H9 (cell line): ENCODE measurements around the gene MED9. TPM values are rescaled to one million over a fixed set of nuclear protein-coding genes. Genes with fewer than 3 reads are reported as not detected.

Source experiments
- DNase-seq: peaks from one replicate; pipeline ENCODE4 v3.0.0-alpha.2; 2017
- H2AFZ ChIP-seq: one replicate; pipeline ENCODE4 v1.6.1; 2013; ENCODE audit warnings: mild to moderate bottlenecking, low read length, control low read depth, moderate library complexity
- H2AK5ac ChIP-seq: 2 replicates; pipeline ENCODE4 v1.6.1; 2013; ENCODE audit warnings: low read length, control low read depth, mixed read lengths; ENCODE audit not compliant: insufficient read length
- H2BK120ac ChIP-seq: one replicate; pipeline ENCODE4 v1.6.1; 2013; ENCODE audit warnings: low read depth, mild to moderate bottlenecking, low read length, control low read depth, inconsistent platforms; ENCODE audit not compliant: poor library complexity, severe bottlenecking
- H2BK12ac ChIP-seq: 2 replicates; pipeline ENCODE4 v1.6.1; 2013; ENCODE audit warnings: low read length, control low read depth, mixed read lengths, low read depth; ENCODE audit not compliant: insufficient read length
- H2BK15ac ChIP-seq: 2 replicates; pipeline ENCODE4 v1.6.1; 2013; ENCODE audit warnings: low read depth, low read length, control low read depth
- H2BK20ac ChIP-seq: one replicate; pipeline ENCODE4 v1.6.1; 2013; ENCODE audit warnings: low read depth, mild to moderate bottlenecking, low read length, control low read depth, inconsistent platforms; ENCODE audit not compliant: poor library complexity, severe bottlenecking
- H2BK5ac ChIP-seq: 2 replicates; pipeline ENCODE4 v1.6.1; 2013; ENCODE audit warnings: low read length, control low read depth, mixed read lengths; ENCODE audit not compliant: insufficient read length
- H3K14ac ChIP-seq: 2 replicates; pipeline ENCODE4 v1.6.1; 2013; ENCODE audit warnings: low read length, control low read depth; ENCODE audit not compliant: insufficient read depth
- H3K18ac ChIP-seq: 2 replicates; pipeline ENCODE4 v1.6.1; 2013; ENCODE audit warnings: low read depth, mild to moderate bottlenecking, mixed read lengths, low read length, control low read depth; ENCODE audit not compliant: insufficient read length
- H3K23ac ChIP-seq: 2 replicates; pipeline ENCODE4 v1.6.1; 2013; ENCODE audit warnings: low read length, control low read depth, mixed read lengths, low read depth; ENCODE audit not compliant: insufficient read length
- H3K23me2 ChIP-seq: 2 replicates; pipeline ENCODE4 v1.6.1; 2013; ENCODE audit warnings: low read depth, mild to moderate bottlenecking, mixed read lengths, low read length, control low read depth; ENCODE audit not compliant: insufficient read length, poor library complexity, severe bottlenecking
- H3K27ac ChIP-seq: 2 replicates; pipeline ENCODE4 v1.5.1; 2013; ENCODE audit warnings: low read length, control low read depth, mixed read lengths, low read depth; ENCODE audit not compliant: insufficient read length
- H3K27me3 ChIP-seq: 2 replicates; pipeline ENCODE4 v1.6.1; 2013; ENCODE audit warnings: low read length, control low read depth, inconsistent platforms; ENCODE audit not compliant: insufficient read depth
- H3K4ac ChIP-seq: 2 replicates; pipeline ENCODE4 v1.6.1; 2013; ENCODE audit warnings: low read depth, mild to moderate bottlenecking, control low read depth, inconsistent platforms, low read length, moderate library complexity
- H3K4me1 ChIP-seq: 2 replicates; pipeline ENCODE4 v1.6.1; 2013; ENCODE audit warnings: low read length, control low read depth, inconsistent platforms; ENCODE audit not compliant: insufficient read depth
- H3K4me2 ChIP-seq: 2 replicates; pipeline ENCODE4 v1.6.1; 2013; ENCODE audit warnings: low read length, control low read depth, mixed read lengths; ENCODE audit not compliant: insufficient read length, insufficient read depth
- H3K56ac ChIP-seq: 2 replicates; pipeline ENCODE4 v1.6.1; 2013; ENCODE audit warnings: low read depth, mild to moderate bottlenecking, mixed read lengths, low read length, control low read depth; ENCODE audit not compliant: insufficient read length
- H3K79me1 ChIP-seq: 2 replicates; pipeline ENCODE4 v1.6.1; 2013; ENCODE audit warnings: low read depth, mild to moderate bottlenecking, moderate library complexity, low read length, control low read depth, inconsistent platforms; ENCODE audit not compliant: insufficient read depth, poor library complexity, severe bottlenecking
- H3K79me2 ChIP-seq: 2 replicates; pipeline ENCODE4 v1.6.1; 2013; ENCODE audit warnings: low read length, control low read depth, inconsistent platforms; ENCODE audit not compliant: insufficient read depth
- H3K9ac ChIP-seq: 2 replicates; pipeline ENCODE4 v1.6.1; 2013; ENCODE audit warnings: low read length, control low read depth, mixed read lengths; ENCODE audit not compliant: insufficient read length; ENCODE audit errors: extremely low read depth
- H3K9me3 ChIP-seq: one replicate; pipeline ENCODE4 v1.6.1; 2013; ENCODE audit warnings: low read depth, low read length, inconsistent platforms; ENCODE audit not compliant: control insufficient read depth
- H3T11ph ChIP-seq: one replicate; pipeline ENCODE4 v1.6.1; 2013; ENCODE audit warnings: mild to moderate bottlenecking, low read length, control low read depth, inconsistent platforms
- H4K20me1 ChIP-seq: one replicate; pipeline ENCODE4 v1.6.1; 2013; ENCODE audit not compliant: control insufficient read depth, insufficient read length, insufficient read depth
- H4K5ac ChIP-seq: 2 replicates; pipeline ENCODE4 v1.6.1; 2013; ENCODE audit warnings: low read depth, mild to moderate bottlenecking, mixed read lengths, low read length, control low read depth; ENCODE audit not compliant: insufficient read length
- H4K8ac ChIP-seq: replicated peaks from 2 replicates; pipeline ENCODE4 v1.6.1; 2013; ENCODE audit warnings: low read length, control low read depth, mixed read lengths, low read depth; ENCODE audit not compliant: insufficient read length
- H4K91ac ChIP-seq: 2 replicates; pipeline ENCODE4 v1.6.1; 2013; ENCODE audit warnings: low read depth, mild to moderate bottlenecking, moderate library complexity, mixed read lengths, low read length, control low read depth; ENCODE audit not compliant: insufficient read length
- H3K27ac Mint-ChIP-seq, 3 experiments: 2 replicates in 2 of 3; 3 replicates in 1 of 3; pipeline ENCODE4 v1.8.0; 2020 to 2021; ENCODE audit warnings: mixed read lengths in 3 of 3, mild to moderate bottlenecking in 1 of 3, moderate library complexity in 1 of 3
- H3K27me3 Mint-ChIP-seq: 2 replicates; pipeline ENCODE4 v1.8.0; 2021; ENCODE audit warnings: low read depth, mild to moderate bottlenecking, moderate library complexity, mixed read lengths
- H3K36me3 Mint-ChIP-seq, 3 experiments: 2 replicates in 2 of 3; 3 replicates in 1 of 3; pipeline ENCODE4 v1.8.0; 2020 to 2021; ENCODE audit warnings: low read depth in 3 of 3, mixed read lengths in 3 of 3; ENCODE audit not compliant: insufficient read depth in 1 of 3
- H3K4me1 Mint-ChIP-seq, 2 experiments: 2 replicates each; pipeline ENCODE4 v1.8.0; 2020; ENCODE audit warnings: mixed read lengths in 2 of 2
- H3K4me3 Mint-ChIP-seq, 2 experiments: 2 replicates in 1 of 2; 3 replicates in 1 of 2; pipeline ENCODE4 v1.8.0; 2020 to 2021; ENCODE audit warnings: mild to moderate bottlenecking in 2 of 2, mixed read lengths in 2 of 2, moderate library complexity in 1 of 2
- H3K9me3 Mint-ChIP-seq, 2 experiments: 2 replicates in 1 of 2; 3 replicates in 1 of 2; pipeline ENCODE4 v1.8.0; 2020; ENCODE audit warnings: mild to moderate bottlenecking in 2 of 2, mixed read lengths in 2 of 2, moderate library complexity in 1 of 2
- WGBS: extraction: QIAGEN DNeasy Blood & Tissue Kit; methylation state at CpG from one replicate; pipeline ENCODE4 v1.1.7; 2013; ENCODE audit warnings: missing lambda C conversion rate, low lambda C conversion rate, mixed read lengths; ENCODE audit not compliant: insufficient read length; ENCODE audit errors: extremely low coverage; 5-methylcytosine and 5-hydroxymethylcytosine counted together
- total RNA-seq: library from RNA; stranded (reverse); gene quantifications from 2 replicates; pipeline ENCODE4 v1.2.1, GENCODE V29; 2021
- TF ChIP-seq, protein P1 (sequence below): fragments of 200-600 bp; sonication (generic); conservative IDR thresholded peaks from 3 replicates; pipeline ENCODE4 v1.8.0; 2021; ENCODE audit warnings: antibody characterized with exemption, mild to moderate bottlenecking

Gene MED9
- total RNA-seq, 1 experiment from 2014 or later: 20.0 TPM

DNA sequence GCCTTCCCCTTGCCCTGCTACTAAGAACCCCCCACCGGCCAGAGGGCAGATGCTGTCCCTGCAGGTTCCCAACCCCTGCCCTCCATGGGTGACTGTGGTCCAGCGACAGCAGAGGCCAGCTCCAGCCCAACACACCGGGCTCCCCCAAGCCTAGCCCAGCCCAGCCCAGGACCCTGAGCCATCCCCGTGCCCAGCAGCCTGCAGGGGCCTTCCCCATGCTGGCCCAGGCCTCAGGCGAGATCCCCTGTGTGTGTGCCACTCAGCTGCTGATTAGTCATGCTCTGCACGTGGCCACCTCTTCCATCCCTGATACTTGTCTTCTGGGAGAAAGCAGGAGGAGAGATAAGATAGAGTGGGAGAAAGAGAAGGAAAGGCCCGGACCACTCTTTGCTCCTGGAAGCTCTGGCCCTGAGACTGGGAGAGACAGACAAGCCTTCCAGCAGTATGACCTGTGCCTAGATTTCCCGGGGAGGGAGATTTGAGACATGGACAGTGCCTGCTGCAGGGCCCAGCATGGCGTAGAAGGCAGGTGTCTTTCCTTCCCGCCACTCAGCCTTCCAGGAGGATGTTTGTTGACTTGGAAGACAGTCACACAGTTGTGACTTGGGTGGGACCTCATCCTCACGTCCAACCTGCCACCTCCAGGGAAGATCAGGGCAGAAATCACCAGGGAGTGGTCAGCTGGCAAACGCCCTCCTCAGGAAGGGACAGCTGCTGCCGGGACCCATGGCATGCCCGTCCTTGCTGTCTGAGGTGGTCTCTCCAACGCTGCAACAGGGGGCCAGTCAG, 60.7 kb downstream of the MED9 start:
- H3K4me1 Mint-ChIP-seq: peaks cover 10 to 11% of the 10 kb centered on the region in 2 experiments
- Histone ChIP-seq H2AK5ac (no peak overlapping the region), H3K4ac (no peak overlapping the region), H3K23ac (no peak overlapping the region), H2BK20ac (no peak overlapping the region), H2BK15ac (no peak overlapping the region), H3K79me2 (no peaks in the 10 kb centered on the region), H3K18ac (no peak overlapping the region), H3K14ac (no peak overlapping the region; the same call in 1 of the 2 replicates), H3K27me3 (no peaks in the 10 kb centered on the region), H2BK12ac (no peak overlapping the region), H4K8ac (no peak overlapping the region), H4K5ac (no peak overlapping the region), H3K56ac (no peak overlapping the region), H3T11ph (no peak overlapping the region), H3K9ac (no peak overlapping the region), H3K27ac (no peak overlapping the region), H4K91ac (no peak overlapping the region), H4K20me1 (no peaks in the 10 kb centered on the region), H3K9me3 (no peaks in the 10 kb centered on the region), H2BK5ac (no peak overlapping the region), H3K4me1 (no peaks in the 10 kb centered on the region), H2AFZ (no peak overlapping the region), H3K23me2 (no peaks in the 10 kb centered on the region), H3K4me2 (no peak overlapping the region), H2BK120ac (no peak overlapping the region), H3K79me1 (no peaks in the 10 kb centered on the region)
- no peaks in the 10 kb centered on the region for H3K9me3 Mint-ChIP-seq
- TF ChIP-seq, protein P1, sequence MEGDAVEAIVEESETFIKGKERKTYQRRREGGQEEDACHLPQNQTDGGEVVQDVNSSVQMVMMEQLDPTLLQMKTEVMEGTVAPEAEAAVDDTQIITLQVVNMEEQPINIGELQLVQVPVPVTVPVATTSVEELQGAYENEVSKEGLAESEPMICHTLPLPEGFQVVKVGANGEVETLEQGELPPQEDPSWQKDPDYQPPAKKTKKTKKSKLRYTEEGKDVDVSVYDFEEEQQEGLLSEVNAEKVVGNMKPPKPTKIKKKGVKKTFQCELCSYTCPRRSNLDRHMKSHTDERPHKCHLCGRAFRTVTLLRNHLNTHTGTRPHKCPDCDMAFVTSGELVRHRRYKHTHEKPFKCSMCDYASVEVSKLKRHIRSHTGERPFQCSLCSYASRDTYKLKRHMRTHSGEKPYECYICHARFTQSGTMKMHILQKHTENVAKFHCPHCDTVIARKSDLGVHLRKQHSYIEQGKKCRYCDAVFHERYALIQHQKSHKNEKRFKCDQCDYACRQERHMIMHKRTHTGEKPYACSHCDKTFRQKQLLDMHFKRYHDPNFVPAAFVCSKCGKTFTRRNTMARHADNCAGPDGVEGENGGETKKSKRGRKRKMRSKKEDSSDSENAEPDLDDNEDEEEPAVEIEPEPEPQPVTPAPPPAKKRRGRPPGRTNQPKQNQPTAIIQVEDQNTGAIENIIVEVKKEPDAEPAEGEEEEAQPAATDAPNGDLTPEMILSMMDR: no peak
- H3K4me3 Mint-ChIP-seq: no peak overlapping the region
- DNase-seq: no peak
- no CpG with 5 or more reads among the region's 15 CpGs for WGBS
- no peaks in the 10 kb centered on the region; the same call in 1 of the 2 replicates for H3K27me3 Mint-ChIP-seq
- no peak overlapping the region for H3K27ac Mint-ChIP-seq
- H3K36me3 Mint-ChIP-seq: no peaks in the 10 kb centered on the region
